Activated CD8-positive, alpha-beta memory T cell treated with anti-CD3 and anti-CD28 coated beads for 1 hour (primary cell): ENCODE measurements around the gene RBM4B.

Source experiments
- DNase-seq, 2 donors: peaks; one replicate each; pipeline ENCODE4 v3.0.0-alpha.2; 2020; ENCODE audit warnings: low read depth in 1 of 2; ENCODE audit errors: extremely low read depth in 1 of 2

Gene RBM4B

DNA sequence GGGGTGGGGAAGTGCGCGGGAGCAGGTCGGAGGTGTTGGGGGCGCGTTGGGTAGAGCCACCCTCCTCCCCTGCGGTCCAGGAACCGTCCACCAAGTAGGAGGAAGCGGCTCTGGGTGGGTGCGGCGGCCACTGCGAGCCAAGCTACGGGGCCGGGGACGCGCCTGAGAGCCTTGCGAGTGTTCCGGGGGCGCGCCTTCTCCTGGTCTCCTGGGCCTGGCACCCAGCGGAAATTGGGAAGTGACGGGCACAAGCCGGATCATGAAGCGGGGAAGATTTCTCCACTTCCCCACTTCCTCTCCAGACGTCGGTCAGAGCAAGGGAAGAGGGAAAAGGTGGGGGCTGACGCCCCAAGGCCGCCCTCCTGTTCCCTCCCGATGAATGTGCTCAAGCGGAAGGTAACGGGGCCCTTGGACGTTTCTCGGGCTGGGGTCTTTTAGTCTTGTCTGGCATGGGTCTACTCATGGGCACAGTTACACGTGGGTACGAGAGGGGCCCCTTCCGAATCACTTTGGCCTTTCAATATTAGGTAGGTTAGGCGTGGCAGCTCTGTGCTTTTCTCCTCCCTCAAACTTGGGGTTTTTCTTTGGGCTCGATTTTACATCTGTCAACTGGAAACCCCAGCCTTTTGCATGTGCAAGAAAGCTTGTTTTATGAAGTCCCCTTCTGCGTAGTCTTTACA is 60.4 kb downstream of the RBM4B start:
- no peak for DNase-seq

DNA sequence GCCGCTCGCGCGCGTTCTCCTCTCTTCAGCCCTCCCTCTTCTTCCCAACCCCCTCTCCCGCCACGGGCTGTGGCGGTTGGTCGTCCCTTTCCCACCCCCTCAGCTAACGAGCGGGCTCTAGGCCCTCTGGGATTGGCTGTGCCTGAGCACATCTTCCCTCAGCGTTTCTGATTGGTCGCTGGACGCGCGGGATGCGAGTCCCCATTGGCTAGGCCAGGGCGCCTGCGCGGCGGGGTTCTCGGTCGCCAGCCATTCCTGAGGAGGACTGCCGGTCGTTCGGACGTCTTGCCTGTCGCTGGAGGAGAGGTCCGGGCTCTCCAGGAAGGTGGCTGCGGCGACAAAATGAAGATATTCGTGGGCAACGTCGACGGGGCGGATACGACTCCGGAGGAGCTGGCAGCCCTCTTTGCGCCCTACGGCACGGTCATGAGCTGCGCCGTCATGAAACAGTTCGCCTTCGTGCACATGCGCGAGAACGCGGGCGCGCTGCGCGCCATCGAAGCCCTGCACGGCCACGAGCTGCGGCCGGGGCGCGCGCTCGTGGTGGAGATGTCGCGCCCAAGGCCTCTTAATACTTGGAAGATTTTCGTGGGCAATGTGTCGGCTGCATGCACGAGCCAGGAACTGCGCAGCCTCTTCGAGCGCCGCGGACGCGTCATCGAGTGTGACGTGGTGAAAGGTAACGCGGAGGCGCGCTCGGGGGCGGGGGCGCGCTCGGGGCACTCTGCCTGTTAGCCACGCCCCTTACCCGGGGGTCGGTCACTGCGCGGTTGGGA is 61.1 kb downstream of the RBM4B start, which contains the start of gene RBM14:
RBM14 (plus strand) TSS at position 252 of the 776 bp plus-strand sequence; CDS start at position 343, 91 bp downstream.
- peak; percentile 94 for DNase-seq
